ENCODE measurements around the gene ARMCX2. TPM values are rescaled to one million over a fixed set of nuclear protein-coding genes. Genes with fewer than 3 reads are reported as not detected.

The ARMCX2 gene
- total RNA-seq, 1 donor from 2014 or later = 86.1 TPM

- Mint-ChIP-seq H3K27me3 (no peaks in the 10 kb centered on the region), H3K9me3 (no peaks in the 10 kb centered on the region), H3K27ac (no peak overlapping the region), H3K4me3 (no peak overlapping the region), H3K4me1 (ENCODE audit: unreplicated experiment) (no peaks in the 10 kb centered on the region), H3K36me3 (no peaks in the 10 kb centered on the region)
- TF ChIP-seq, protein P1, sequence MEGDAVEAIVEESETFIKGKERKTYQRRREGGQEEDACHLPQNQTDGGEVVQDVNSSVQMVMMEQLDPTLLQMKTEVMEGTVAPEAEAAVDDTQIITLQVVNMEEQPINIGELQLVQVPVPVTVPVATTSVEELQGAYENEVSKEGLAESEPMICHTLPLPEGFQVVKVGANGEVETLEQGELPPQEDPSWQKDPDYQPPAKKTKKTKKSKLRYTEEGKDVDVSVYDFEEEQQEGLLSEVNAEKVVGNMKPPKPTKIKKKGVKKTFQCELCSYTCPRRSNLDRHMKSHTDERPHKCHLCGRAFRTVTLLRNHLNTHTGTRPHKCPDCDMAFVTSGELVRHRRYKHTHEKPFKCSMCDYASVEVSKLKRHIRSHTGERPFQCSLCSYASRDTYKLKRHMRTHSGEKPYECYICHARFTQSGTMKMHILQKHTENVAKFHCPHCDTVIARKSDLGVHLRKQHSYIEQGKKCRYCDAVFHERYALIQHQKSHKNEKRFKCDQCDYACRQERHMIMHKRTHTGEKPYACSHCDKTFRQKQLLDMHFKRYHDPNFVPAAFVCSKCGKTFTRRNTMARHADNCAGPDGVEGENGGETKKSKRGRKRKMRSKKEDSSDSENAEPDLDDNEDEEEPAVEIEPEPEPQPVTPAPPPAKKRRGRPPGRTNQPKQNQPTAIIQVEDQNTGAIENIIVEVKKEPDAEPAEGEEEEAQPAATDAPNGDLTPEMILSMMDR (conservative IDR thresholded peaks at IDR 0.05) = no peak
- no peak for DNase-seq (ENCODE audit: extremely low spot score, unreplicated experiment)
Measured at GRCh38 chrX:101639583-101639982, 20.1 kb downstream of the ARMCX2 start.

DNA sequence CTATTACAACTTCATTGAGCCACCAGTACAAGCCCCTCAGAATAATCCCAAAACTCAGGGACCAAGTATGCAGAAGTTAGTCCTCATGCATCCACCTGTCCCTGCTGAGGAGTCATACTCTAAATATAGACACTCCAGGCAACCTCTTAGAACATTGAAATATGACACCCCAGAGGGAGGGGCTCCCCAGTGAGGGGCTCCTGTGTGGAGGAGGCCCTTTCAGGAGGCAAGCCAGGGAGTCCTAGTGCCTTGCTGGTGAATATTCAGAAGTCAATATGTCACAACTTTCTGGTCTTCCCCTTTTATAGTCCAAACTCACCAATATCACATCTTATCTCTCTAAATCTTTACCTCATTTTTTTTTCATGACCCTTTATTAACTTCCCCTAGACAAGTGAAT lies 40.3 kb downstream of the ARMCX2 start:
- DNase-seq (ENCODE audit: extremely low spot score, unreplicated experiment) = no peak
- Mint-ChIP-seq H3K4me1 (ENCODE audit: unreplicated experiment) (peaks cover 12% of the 10 kb centered on the region), H3K9me3 (no peaks in the 10 kb centered on the region), H3K27me3 (no peaks in the 10 kb centered on the region), H3K36me3 (peaks cover 11% of the 10 kb centered on the region), H3K4me3 (peak overlapping the region; percentile 6), H3K27ac (peak overlapping the region; percentile 19)
- TF ChIP-seq, protein P1 (conservative IDR thresholded peaks at IDR 0.05) = no peak

DNA sequence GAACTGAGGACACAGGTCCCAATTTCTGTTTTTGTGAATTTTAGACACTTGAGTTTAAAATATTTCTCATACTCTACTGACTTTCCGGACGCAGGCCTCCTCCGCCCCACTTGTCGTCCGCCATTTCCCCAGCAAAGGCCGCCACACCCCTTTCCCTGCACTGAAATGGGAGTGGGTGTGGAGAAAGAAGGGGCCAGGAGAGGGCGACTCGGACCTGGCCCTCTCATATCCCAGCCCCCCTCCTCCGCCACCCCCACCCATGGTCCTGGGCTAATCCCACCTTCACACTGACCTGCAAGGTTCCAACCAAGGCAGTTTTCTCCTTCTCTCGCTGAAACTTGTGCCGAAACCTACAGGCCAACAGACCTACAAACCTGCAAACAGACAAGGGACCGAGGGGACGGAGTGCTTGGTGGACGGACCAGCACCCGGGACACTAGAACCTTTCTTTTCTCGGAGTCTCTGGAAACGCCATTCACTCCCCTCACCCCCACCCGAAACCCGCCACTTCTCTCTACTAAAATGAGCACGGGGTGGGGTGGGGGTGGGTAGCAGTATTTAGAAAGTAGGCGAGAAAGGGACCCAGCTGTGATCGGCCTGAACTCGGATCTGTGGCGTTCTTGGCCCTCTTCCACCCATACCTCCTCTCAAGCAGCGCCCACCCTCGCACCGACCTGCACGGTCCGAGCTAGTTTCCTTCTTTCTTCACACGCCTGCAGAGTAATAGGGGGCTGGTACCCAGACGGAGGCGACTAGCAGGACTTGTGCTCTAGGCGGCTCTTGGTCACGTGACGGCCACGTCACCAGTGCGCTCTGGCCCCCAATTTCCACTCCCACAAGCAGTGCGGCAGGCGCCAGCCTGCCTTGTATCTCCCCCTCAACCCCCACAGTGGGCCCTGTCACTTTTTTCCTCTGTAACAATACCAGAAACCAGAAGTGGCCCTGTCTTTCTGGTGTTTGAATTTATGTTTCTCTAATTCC lies 42.1 kb downstream of the ARMCX2 start, which contains the start of gene ARMCX6:
ARMCX6 (minus strand) TSS at position 790 of the 981 bp plus-strand sequence. CDS start 1,380 bp downstream, outside the sequence.
- peaks cover 5% of the 10 kb centered on the region for H3K36me3 Mint-ChIP-seq

GRCh38 chrX:101605728-101606127 lies 53.9 kb downstream of the ARMCX2 start:
- no peak for DNase-seq (ENCODE audit: extremely low spot score, unreplicated experiment)
- Mint-ChIP-seq H3K9me3 (peaks cover 3% of the 10 kb centered on the region), H3K4me3 (no peak overlapping the region), H3K27ac (no peak overlapping the region), H3K4me1 (ENCODE audit: unreplicated experiment) (peaks cover 9% of the 10 kb centered on the region), H3K27me3 (no peaks in the 10 kb centered on the region), H3K36me3 (no peaks in the 10 kb centered on the region)
- TF ChIP-seq, protein P1 (conservative IDR thresholded peaks at IDR 0.05) = no peak

More for the DNA sequence above, 42.1 kb downstream of the ARMCX2 start, which contains the start of gene ARMCX6:
- Mint-ChIP-seq H3K4me3 (peak within 1 kb of the TSS; percentile 93), H3K4me1 (ENCODE audit: unreplicated experiment) (peaks cover 12% of the 10 kb centered on the region), H3K27me3 (no peaks in the 10 kb centered on the region), H3K9me3 (no peaks in the 10 kb centered on the region), H3K27ac (peak within 1 kb of the TSS; percentile 91)
- TF ChIP-seq, protein P1 (conservative IDR thresholded peaks at IDR 0.05) = peak; percentile 55
- DNase-seq (ENCODE audit: extremely low spot score, unreplicated experiment) = no peak

Other genes with a start within 250 kb of the ARMCX2 start
- 12.8 and 19.4 TPM in 2 replicates for gene ARMCX4, start 174.4 kb downstream of the ARMCX2 start, total RNA-seq (ENCODE audit: low replicate concordance)
- gene ARMCX1, start 109.3 kb downstream of the ARMCX2 start, total RNA-seq (ENCODE audit: low replicate concordance) = 21.1 and 25.0 TPM in 2 replicates
- gene ARMCX6, start 41.9 kb downstream of the ARMCX2 start, total RNA-seq (ENCODE audit: low replicate concordance) = 60.5 and 64.9 TPM in 2 replicates
- gene ARMCX3, start 36.7 kb downstream of the ARMCX2 start, total RNA-seq (ENCODE audit: low replicate concordance) = 52.6 and 58.2 TPM in 2 replicates

All from type B pancreatic cell (in vitro differentiated cells).